T-helper 2 cell treated with Interferon-gamma antibody and Interleukin-4, amounts not matched to agents 5 μg/mL and 100 μg/mL, for 36 hours (primary cell): ENCODE results near the gene FAM222B.
A peak's percentile ranks its signal among the peaks of the same experiment; 100 is the strongest.
"Not testable (repeated sequence)": the region's sequence is repeated elsewhere in the genome, so short reads cannot be mapped to it uniquely, and the experiment has no call there.

ENCODE experiments used
- DNase-seq: peaks from one replicate; pipeline ENCODE4 v3.0.0; 2021; ENCODE audit warnings: low spot score
- H3K27ac Mint-ChIP-seq: one replicate; pipeline ENCODE4 v1.8.0; 2021; ENCODE audit warnings: mild to moderate bottlenecking, mixed read lengths
- H3K27me3 Mint-ChIP-seq: one replicate; pipeline ENCODE4 v1.8.0; 2021; ENCODE audit warnings: low read depth, mixed read lengths
- H3K36me3 Mint-ChIP-seq: one replicate; pipeline ENCODE4 v1.8.0; 2021; ENCODE audit warnings: low read depth, mixed read lengths
- H3K4me1 Mint-ChIP-seq: one replicate; pipeline ENCODE4 v1.8.0; 2021; ENCODE audit warnings: low read depth, mixed read lengths
- H3K4me3 Mint-ChIP-seq: one replicate; pipeline ENCODE4 v1.8.0; 2022; ENCODE audit warnings: mild to moderate bottlenecking, moderate library complexity, mixed read lengths
- H3K9me3 Mint-ChIP-seq: one replicate; pipeline ENCODE4 v1.8.0; 2021; ENCODE audit warnings: mixed read lengths

Gene FAM222B

DNA sequence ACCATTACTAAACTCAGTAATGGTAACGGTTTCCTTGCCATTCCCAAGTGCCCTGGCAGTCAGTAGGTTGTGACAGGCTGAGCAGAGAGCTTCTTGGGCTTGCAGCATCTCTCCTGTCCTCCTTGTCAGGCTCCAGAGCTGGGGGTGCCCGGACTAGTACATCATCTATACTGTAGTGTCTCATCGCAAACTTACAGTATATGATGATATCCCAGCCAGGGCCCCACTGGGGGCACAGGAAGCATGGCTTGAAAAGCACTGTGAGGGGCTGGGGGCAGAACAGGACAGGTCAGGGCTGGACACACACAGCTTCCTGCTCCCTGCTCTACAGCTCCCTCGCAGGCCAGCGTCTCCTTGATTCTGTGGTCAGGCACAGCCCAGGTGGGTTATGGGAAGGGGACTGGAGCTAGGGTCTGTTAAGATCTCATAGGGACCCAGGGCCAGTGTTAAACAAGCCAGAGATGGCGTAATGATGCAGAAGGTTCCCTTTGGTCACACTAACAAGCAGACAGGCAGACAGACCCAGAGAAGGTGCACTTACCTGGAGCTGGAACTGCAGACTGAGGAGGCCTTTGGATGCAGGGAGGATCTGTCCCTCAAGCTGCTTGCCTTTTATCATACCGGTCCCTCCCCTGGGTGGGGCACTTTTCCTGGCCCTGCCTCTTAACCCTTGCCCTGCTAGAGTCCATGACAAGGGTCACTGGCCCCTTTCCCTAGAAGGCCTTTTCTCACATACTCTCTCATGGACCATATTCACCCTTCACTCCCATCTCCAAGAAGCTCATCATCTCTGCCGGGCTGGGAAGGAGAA is 19.0 kb upstream of the FAM222B start:
- Mint-ChIP-seq H3K36me3 (peaks cover 21% of the 10 kb centered on the region), H3K27ac (peak overlapping the region; percentile 10), H3K4me3 (no peak overlapping the region), H3K27me3 (no peaks in the 10 kb centered on the region), H3K4me1 (peaks cover 3% of the 10 kb centered on the region), H3K9me3 (no peaks in the 10 kb centered on the region)
- no peak for DNase-seq

DNA sequence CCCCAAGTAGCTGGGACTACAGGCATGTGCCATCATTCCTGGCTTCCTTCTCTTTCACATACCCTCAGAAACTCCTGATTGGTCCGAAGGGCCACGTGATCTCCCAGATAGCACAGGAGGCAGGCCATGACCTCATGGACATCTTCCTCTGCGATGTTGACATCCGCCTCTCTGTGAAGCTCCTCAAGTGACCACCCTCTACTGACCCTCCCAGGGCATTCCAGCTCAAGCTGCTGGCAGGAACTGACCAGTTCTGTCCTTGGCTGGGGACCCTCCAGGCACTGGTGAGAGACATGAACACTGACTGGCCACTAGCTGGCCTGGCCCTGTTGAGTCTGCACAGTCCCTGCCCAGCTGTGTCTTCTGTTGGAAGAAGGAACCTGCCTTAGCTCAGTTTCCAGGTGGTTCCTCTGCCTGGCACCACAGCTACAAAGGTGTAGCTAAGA is 17.8 kb upstream of the FAM222B start:
- Mint-ChIP-seq H3K27me3 (no peaks in the 10 kb centered on the region), H3K27ac (no peak overlapping the region), H3K4me3 (no peak overlapping the region), H3K9me3 (no peaks in the 10 kb centered on the region), H3K4me1 (peaks cover 7% of the 10 kb centered on the region), H3K36me3 (peaks cover 25% of the 10 kb centered on the region)
- no peak for DNase-seq

DNA sequence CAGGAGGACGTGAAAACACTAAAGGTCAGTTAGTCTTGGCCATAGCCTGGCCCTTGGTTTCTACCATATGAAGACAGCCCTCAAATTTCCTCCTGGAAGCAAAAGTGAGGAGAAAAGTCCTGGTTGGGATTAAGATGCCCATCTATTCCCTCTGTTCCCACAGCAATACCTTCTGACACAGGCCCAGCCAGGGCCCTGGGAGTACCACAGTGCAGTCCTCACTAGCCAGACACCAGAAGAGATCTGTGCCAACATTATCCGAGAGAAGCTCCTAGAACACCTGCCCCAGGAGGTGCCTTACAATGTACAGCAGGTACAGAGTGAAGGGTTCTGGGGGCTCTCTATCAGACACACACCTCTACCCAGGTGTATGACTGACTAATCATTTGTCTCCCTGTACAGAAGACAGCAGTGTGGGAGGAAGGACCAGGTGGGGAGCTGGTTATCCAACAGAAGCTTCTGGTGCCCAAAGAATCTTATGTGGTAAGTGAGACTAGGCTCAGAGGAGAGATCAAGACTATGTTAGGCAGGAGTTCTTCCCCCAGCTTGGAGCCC is 16.3 kb upstream of the FAM222B start:
- peaks cover 12% of the 10 kb centered on the region for H3K4me1 Mint-ChIP-seq
- H3K27me3 Mint-ChIP-seq = no peaks in the 10 kb centered on the region
- peaks cover 25% of the 10 kb centered on the region for H3K36me3 Mint-ChIP-seq
- H3K4me3 Mint-ChIP-seq = no peak overlapping the region
- H3K9me3 Mint-ChIP-seq = no peaks in the 10 kb centered on the region
- no peak for DNase-seq
- H3K27ac Mint-ChIP-seq = no peak overlapping the region

DNA sequence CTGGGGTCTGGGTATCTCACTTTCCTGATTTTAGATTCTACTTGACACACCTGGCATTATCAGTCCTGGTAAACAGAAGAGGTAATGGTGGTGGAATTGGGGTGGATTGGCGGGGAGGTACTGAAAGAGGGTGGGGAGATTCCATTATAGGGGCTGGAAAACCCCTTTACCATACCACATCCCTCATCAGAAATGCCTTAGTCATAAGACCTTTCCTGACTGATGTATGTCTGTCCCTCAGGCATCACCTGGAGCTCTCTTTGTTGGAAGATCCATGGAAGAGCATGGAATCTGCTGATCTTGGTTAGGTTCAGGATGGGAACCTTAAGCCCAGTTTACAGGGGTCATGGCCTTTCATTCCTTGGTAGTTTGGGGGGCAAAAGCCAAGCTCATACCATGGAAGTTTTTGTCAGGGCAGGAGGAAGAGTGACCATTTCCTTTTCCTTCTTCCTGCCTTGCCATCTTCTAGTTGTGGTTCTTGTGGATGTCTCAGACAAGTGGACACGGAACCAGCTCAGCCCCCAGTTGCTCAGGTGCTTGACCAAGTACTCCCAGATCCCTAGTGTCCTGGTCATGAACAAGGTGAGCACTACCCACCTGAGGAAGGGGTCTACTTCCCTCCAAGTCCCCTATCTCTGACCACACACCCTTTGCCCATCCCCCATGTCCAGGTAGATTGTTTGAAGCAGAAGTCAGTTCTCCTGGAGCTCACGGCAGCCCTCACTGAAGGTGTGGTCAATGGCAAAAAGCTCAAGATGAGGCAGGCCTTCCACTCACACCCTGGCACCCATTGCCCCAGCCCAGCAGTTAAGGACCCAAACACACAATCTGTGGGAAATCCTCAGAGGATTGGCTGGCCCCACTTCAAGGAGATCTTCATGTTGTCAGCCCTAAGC is 15.6 kb upstream of the FAM222B start:
- Mint-ChIP-seq H3K27ac (peak overlapping the region; percentile 1), H3K4me3 (no peak overlapping the region), H3K4me1 (peaks cover 12% of the 10 kb centered on the region), H3K36me3 (peaks cover 25% of the 10 kb centered on the region), H3K9me3 (no peaks in the 10 kb centered on the region), H3K27me3 (no peaks in the 10 kb centered on the region)
- no peak for DNase-seq

DNA sequence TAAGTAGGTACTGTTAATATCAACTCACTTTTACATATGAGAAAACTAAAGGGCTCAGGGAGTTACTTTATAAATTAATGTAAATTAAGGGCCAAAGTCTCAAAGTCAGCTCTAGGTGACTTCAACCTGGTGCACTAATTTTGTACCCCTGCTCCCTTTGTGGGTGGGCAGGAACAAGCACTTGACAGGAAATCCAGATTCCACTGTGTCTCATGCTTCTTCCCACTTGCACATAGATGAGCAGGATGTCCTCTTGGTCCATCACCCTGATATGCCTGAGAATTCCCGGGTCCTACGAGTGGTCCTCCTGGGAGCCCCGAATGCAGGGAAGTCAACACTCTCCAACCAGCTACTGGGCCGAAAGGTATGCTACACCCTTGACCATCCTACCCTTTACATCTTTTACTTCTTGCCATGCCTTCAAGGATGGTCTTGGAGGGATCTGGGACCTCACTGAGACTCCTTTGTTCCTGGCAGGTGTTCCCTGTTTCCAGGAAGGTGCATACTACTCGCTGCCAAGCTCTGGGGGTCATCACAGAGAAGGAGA is 13.5 kb upstream of the FAM222B start:
- Mint-ChIP-seq H3K27ac (peak overlapping the region; percentile 31), H3K9me3 (no peaks in the 10 kb centered on the region), H3K4me3 (peak overlapping the region; percentile 93), H3K36me3 (peaks cover 25% of the 10 kb centered on the region), H3K27me3 (no peaks in the 10 kb centered on the region), H3K4me1 (peaks cover 12% of the 10 kb centered on the region)
- no peak for DNase-seq

DNA sequence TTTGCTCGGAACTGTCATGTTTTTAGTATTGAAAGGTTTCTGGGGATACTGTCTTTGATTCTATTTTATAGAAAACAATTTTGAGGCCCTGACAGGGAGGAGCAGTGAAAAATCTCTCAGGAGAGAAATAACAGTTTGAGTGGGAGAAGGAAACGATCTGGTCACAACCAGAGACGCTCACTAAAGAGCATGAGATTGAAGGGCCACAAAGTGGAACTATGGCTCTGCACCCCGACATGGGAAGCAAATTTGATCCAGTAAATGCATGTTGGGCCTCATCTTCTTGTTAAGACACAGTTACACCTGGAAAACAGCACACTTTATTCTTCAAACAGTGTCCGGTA is 12.7 kb upstream of the FAM222B start:
- H3K36me3 Mint-ChIP-seq = peaks cover 22% of the 10 kb centered on the region
- peak overlapping the region; percentile 93 for H3K4me3 Mint-ChIP-seq
- H3K9me3 Mint-ChIP-seq = no peaks in the 10 kb centered on the region
- peaks cover 12% of the 10 kb centered on the region for H3K4me1 Mint-ChIP-seq
- no peak for DNase-seq
- H3K27ac Mint-ChIP-seq = peak overlapping the region; percentile 90
- no peaks in the 10 kb centered on the region for H3K27me3 Mint-ChIP-seq

DNA sequence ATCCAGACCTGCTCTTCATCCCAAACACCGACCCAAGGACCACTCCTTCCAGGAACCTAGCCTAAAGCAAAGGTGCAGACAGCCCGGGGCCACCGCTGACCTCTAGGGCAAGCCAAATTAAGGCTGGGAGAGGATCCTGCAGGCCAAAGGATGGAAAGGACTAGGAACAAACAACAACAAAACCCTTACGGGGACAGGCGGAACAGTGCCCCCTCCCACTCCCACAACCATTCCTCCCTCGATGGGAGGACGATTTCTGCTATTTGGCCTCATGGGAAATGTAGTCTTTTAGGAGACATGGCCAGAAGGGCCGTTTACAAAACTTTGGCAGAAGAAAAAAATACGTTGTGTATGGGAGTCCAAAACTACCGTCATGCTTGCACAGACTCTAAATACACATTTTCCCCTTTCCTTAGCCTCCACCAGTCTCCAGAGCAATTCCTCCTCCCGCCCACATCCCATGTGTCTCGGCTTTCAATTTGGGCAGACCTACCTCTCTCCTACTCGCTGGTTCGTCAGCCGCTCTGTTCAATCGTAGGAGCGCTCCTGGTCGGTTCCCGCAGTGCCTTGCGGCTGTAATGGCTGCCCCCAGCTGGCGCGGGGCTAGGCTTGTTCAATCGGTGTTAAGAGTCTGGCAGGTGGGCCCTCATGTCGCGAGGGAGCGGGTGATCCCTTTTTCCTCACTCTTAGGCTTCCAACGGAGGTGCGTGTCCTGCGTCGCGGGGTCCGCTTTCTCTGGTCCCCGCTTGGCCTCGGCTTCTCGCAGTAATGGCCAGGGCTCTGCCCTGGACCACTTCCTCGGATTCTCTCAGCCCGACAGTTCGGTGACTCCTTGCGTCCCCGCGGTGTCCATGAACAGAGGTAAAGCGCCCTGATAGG is 12.1 kb upstream of the FAM222B start, which contains the start of gene ERAL1:
TSS of gene ERAL1 (plus strand) at position 560 of the 879 bp plus-strand sequence. CDS start at position 579, 19 bp downstream.
- Mint-ChIP-seq H3K4me1 (peaks cover 12% of the 10 kb centered on the region), H3K9me3 (no peaks in the 10 kb centered on the region), H3K27me3 (no peaks in the 10 kb centered on the region), H3K36me3 (peaks cover 20% of the 10 kb centered on the region), H3K27ac (peak within 1 kb of the TSS; percentile 90), H3K4me3 (peak within 1 kb of the TSS; percentile 93)
- DNase-seq = peak; percentile 86

DNA sequence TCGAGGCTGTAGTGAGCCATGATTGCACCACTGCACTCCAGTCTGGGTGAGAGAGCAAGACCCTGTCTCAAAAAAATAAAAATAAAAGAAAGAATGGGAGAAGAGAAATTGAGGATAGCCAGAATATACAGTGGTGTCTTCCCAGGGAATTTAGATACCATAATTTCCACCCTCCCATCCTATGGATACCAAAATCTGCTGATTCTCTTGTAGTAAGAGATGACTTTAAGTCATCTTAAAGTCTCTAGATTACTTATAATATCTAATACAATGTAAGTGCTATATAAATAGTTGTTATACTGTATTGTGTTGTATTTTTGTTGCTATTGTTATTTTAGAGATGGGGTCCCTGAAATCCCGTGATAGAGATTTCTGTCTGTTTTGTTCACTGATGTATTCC is 10.7 kb upstream of the FAM222B start:
- Mint-ChIP-seq H3K4me3 (no peak overlapping the region), H3K27ac (no peak overlapping the region), H3K4me1 (peaks cover 12% of the 10 kb centered on the region), H3K27me3 (no peaks in the 10 kb centered on the region), H3K36me3 (peaks cover 13% of the 10 kb centered on the region), H3K9me3 (no peaks in the 10 kb centered on the region)
- DNase-seq = no peak

DNA sequence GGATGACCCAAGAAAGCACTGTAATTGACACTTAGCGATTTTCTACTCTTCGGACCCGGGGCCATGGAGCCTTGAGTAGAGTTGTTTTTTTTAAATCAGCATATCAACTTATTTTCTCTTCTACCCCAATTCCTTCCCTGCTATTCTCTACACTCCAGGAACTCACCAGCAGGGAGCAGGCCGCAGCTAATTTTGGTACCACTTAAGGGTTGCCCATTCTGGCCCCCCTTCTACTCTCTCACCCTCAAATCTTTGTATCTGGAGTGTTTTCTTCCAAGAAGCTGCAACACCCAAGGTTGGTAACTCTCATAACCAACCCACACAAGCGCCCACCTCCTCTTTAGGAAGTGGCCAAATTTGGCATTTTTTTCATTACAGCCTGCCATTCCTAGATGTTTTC is 6.7 kb upstream of the FAM222B start:
- Mint-ChIP-seq H3K4me1 (no peaks in the 10 kb centered on the region), H3K36me3 (no peaks in the 10 kb centered on the region), H3K9me3 (no peaks in the 10 kb centered on the region), H3K27me3 (no peaks in the 10 kb centered on the region), H3K4me3 (no peak overlapping the region), H3K27ac (no peak overlapping the region)
- DNase-seq = no peak

DNA sequence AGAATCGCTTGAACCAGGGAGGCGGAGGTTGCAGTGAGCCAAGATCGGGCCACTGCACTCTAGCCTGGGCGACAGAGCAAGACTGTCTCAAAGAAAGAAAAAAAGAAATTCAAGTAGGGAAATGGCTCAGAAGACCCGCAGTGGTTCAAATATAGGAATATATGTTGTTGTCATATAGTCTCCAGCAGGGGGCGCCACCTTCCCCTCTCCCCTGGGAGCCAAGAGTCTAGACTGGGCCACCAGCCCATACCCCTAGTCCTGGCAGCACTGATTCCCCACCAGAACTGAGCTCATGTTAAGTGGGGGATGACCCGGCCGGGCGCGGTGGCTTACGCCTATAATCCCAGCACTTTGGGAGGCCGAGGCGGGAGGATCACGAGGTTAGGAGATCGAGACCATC is 6.1 kb upstream of the FAM222B start:
- DNase-seq = peak; percentile 30
- H3K36me3 Mint-ChIP-seq, H3K27ac Mint-ChIP-seq, H3K9me3 Mint-ChIP-seq, H3K4me1 Mint-ChIP-seq, H3K4me3 Mint-ChIP-seq, H3K27me3 Mint-ChIP-seq: not testable (repeated sequence)

DNA sequence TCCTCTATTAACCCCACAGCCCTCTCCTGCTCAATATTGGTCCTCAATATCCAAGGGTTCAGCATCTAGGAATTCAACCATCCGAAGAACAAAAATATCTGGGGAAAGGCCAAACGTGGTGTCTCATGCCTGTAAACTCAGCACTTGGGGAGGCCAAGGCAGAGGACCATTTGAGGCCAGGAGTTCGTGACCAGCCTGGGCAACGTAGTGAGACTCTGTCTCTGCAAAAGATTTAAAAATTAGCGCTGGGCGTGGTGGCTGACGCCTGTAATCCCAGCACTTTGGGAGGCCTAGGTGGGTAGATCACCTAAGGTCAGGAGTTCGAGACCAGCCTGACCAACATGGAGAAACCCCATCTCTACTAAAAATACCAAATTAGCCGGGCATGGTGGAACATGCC is 4.1 kb upstream of the FAM222B start:
- H3K27me3 Mint-ChIP-seq, H3K4me1 Mint-ChIP-seq, H3K36me3 Mint-ChIP-seq, H3K4me3 Mint-ChIP-seq, DNase-seq, H3K9me3 Mint-ChIP-seq, H3K27ac Mint-ChIP-seq: not testable (repeated sequence)

DNA sequence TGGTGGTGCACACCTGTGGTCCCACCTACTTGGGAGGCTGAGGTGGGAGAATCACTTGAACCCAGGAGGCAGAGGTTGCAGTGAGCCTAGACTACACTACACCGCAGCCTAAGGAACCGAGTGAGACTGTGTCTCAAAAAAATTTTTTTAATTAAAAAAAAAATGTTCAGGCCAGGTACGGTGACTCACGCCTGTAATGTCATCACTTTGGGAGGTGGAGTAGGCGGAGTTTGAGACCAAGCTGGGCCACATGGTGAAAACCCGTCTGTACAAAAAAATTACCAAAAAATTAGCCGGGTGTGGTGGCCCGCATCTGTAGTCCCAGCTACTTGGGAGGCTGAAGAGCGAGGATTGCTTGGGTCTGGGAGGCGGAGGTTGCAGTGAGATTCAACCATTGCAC is 3.6 kb upstream of the FAM222B start:
- Mint-ChIP-seq H3K4me1 (peaks cover 4% of the 10 kb centered on the region), H3K27me3 (no peaks in the 10 kb centered on the region), H3K36me3 (peaks cover 5% of the 10 kb centered on the region), H3K27ac (no peak overlapping the region), H3K4me3 (no peak overlapping the region), H3K9me3 (no peaks in the 10 kb centered on the region)
- no peak for DNase-seq

DNA sequence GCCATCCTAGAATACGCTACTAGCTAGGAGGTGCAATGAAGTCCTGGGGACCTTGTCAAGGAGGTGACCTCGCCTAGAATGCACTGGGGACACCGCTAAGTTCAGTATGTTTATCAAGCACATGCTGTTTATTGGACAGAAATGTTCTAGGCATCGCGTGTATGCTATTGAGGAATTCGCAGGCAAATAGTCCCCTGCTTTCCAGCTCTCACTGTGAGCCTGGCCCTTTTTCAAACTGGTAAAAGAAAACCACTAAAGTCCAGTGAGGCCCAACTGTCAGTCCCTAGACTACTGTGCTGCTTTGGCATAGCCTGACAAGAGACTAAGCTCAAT is 1.2 kb upstream of the FAM222B start:
- H3K4me3 Mint-ChIP-seq = peak overlapping the region; percentile 48

More for the DNA sequence above, 1.2 kb upstream of the FAM222B start:
- Mint-ChIP-seq H3K4me1 (peaks cover 13% of the 10 kb centered on the region), H3K36me3 (peaks cover 7% of the 10 kb centered on the region), H3K27me3 (no peaks in the 10 kb centered on the region), H3K27ac (no peak overlapping the region), H3K9me3 (no peaks in the 10 kb centered on the region)
- no peak for DNase-seq
